ENCODE results near the gene TMEM150C. TPM values are rescaled to one million over a fixed set of nuclear protein-coding genes. Genes with fewer than 3 reads are reported as not detected.

The TMEM150C gene
- total RNA-seq, 1 experiment from 2014 or later = 2.7 TPM

- Histone ChIP-seq H2BK12ac (ENCODE audit: insufficient read length, low read depth, low read length) (no peak overlapping the region), H2BK20ac (ENCODE audit: low read depth, low read length, poor library complexity, severe bottlenecking) (no peak overlapping the region), H3K23ac (ENCODE audit: insufficient read length, low read depth, low read length) (no peak overlapping the region), H3T11ph (ENCODE audit: low read length) (no peak overlapping the region), H4K8ac (replicated peaks; ENCODE audit: insufficient read length, low read depth, low read length) (no peak overlapping the region), H3K56ac (ENCODE audit: insufficient read length, low read depth, low read length) (no peak overlapping the region), H4K5ac (ENCODE audit: insufficient read length, low read depth, low read length) (no peak overlapping the region), H3K27ac (ENCODE audit: insufficient read length, low read depth, low read length) (no peak overlapping the region), H3K4me1 (ENCODE audit: insufficient read depth, low read length) (peaks cover 2% of the 10 kb centered on the region; the same call in 1 of the 2 replicates), H3K9ac (ENCODE audit: extremely low read depth, insufficient read length, low read length) (no peak overlapping the region), H2AK5ac (ENCODE audit: insufficient read length, low read length) (no peak overlapping the region), H4K20me1 (ENCODE audit: control insufficient read depth, insufficient read depth, insufficient read length) (no peaks in the 10 kb centered on the region), H3K79me1 (ENCODE audit: insufficient read depth, low read depth, low read length, poor library complexity, severe bottlenecking) (no peaks in the 10 kb centered on the region), H2BK5ac (ENCODE audit: insufficient read length, low read length) (no peak overlapping the region), H3K14ac (ENCODE audit: insufficient read depth, low read length) (no peak overlapping the region), H3K4me2 (ENCODE audit: insufficient read depth, insufficient read length, low read length) (no peak overlapping the region), H3K9me3 (ENCODE audit: control insufficient read depth, low read depth, low read length) (no peaks in the 10 kb centered on the region), H2BK15ac (ENCODE audit: low read depth, low read length) (no peak overlapping the region), H3K27me3 (ENCODE audit: insufficient read depth, low read length) (no peaks in the 10 kb centered on the region; the same call in 1 of the 2 replicates), H3K4ac (ENCODE audit: low read depth, low read length) (no peak overlapping the region), H2AFZ (ENCODE audit: low read length) (no peak overlapping the region), H2BK120ac (ENCODE audit: low read depth, low read length, poor library complexity, severe bottlenecking) (no peak overlapping the region), H4K91ac (ENCODE audit: insufficient read length, low read depth, low read length) (no peak overlapping the region), H3K79me2 (ENCODE audit: insufficient read depth, low read length) (no peaks in the 10 kb centered on the region), H3K23me2 (ENCODE audit: insufficient read length, low read depth, low read length, poor library complexity, severe bottlenecking) (no peaks in the 10 kb centered on the region), H3K18ac (ENCODE audit: insufficient read length, low read depth, low read length) (no peak overlapping the region)
- TF ChIP-seq CTCF (conservative IDR thresholded peaks at IDR 0.05) = no peak
- H3K27me3 Mint-ChIP-seq (ENCODE audit: low read depth) = no peaks in the 10 kb centered on the region
- no CpG with 5 or more reads among the region's 6 CpGs for WGBS (ENCODE audit: extremely low coverage, insufficient read length, low lambda C conversion rate)
- no peaks in the 10 kb centered on the region; a peak in 1 of 7 replicates for H3K36me3 Mint-ChIP-seq (ENCODE audit: insufficient read depth in 1 of 3, low read depth in 3 of 3)
- no peak overlapping the region; a peak in 1 of 7 replicates for H3K27ac Mint-ChIP-seq
- DNase-seq = no peak
- H3K4me1 Mint-ChIP-seq = peaks cover 21 to 27% of the 10 kb centered on the region in 2 experiments
- H3K9me3 Mint-ChIP-seq = no peaks in the 10 kb centered on the region; a peak in 1 of 5 replicates
- H3K4me3 Mint-ChIP-seq = no peak overlapping the region
Observed at GRCh38 chr4:82499738-82500434, 61.9 kb downstream of the TMEM150C start.
